HepG2 (cell line): ENCODE measurements around the gene ZNF74. TPM values are rescaled to one million over a fixed set of nuclear protein-coding genes. Genes with fewer than 3 reads are reported as not detected.

Experiments used
- ATAC-seq: fragments of 200-7000 bp; cut with Tn5 transposase; 3 replicates; pipeline ENCODE4 v1.9.1; 2020; ENCODE audit warnings: mild to moderate bottlenecking, moderate library complexity
- BruUV-seq: library from RNA; stranded (reverse); fragments of 400-500 nt; replicated peaks from 2 replicates; lab custom pipeline; 2021; lab: Mats Ljungman, UMichigan
- CTCF ChIA-PET: fragments of 300-600 bp; formaldehyde crosslinking; extraction: SDS; loops from one replicate; lab custom pipeline; 2021; ENCODE audit warnings: low total read pairs, inconsistent platforms, low intra/inter-chr PET ratio; lab: Yijun Ruan, JAX
- POLR2A ChIA-PET: fragments of 350-600 bp; sonication (Branson Sonifier 250); formaldehyde crosslinking; loops from one replicate; lab custom pipeline; 2020; ENCODE audit warnings: antibody characterized with exemption, inconsistent platforms; lab: Yijun Ruan, JAX
- DNase-seq: peaks from one replicate; pipeline ENCODE4 v3.0.0-alpha.2; 2015; ENCODE audit warnings: low spot score
- FAIRE-seq: peaks from 3 replicates; lab custom pipeline; 2011; peaks lifted over from hg19 to GRCh38; lab: Jason Lieb, UNC
- H2AFZ ChIP-seq: one replicate; pipeline ENCODE4 v1.6.1; 2011; ENCODE audit warnings: low read length, inconsistent platforms
- H3K27ac ChIP-seq: fragments of 300-600 bp; 3 replicates; pipeline ENCODE4 v1.8.0; 2011; ENCODE audit warnings: mixed run types, mild to moderate bottlenecking, mixed read lengths, low read length, inconsistent platforms; ENCODE audit not compliant: insufficient read depth; ENCODE audit errors: extremely low read length
- H3K27me3 ChIP-seq, 2 experiments: fragments of 200-600 bp in 1 of 2; 2 replicates in 1 of 2; 3 replicates in 1 of 2; pipeline versions ENCODE4 v1.6.0 to v1.8.0; 2011; ENCODE audit warnings: low read length in 2 of 2, mild to moderate bottlenecking in 2 of 2, moderate library complexity in 2 of 2, inconsistent platforms in 1 of 2; ENCODE audit not compliant: insufficient read depth in 2 of 2, control insufficient read depth in 1 of 2
- H3K36me3 ChIP-seq, 2 experiments: fragments of 200-600 bp in 1 of 2; replicated peaks in 1 of 2; 2 replicates in 1 of 2; 3 replicates in 1 of 2; pipeline versions ENCODE4 v1.5.1 to v1.8.0; 2011; ENCODE audit warnings: low read length in 2 of 2, inconsistent platforms in 1 of 2; ENCODE audit not compliant: insufficient read depth in 2 of 2, control insufficient read depth in 1 of 2
- H3K4me1 ChIP-seq: 2 replicates; pipeline ENCODE4 v1.5.1; 2012; ENCODE audit warnings: low read length, inconsistent platforms; ENCODE audit not compliant: insufficient read depth
- H3K4me2 ChIP-seq: 2 replicates; pipeline ENCODE4 v1.6.0; 2011; ENCODE audit warnings: low read depth, low read length, inconsistent platforms
- H3K4me3 ChIP-seq, 3 experiments: fragments of 200-600 bp in 1 of 3; sonication (generic), shearing (Covaris generic) in 1 of 3; replicated peaks in 1 of 3; 2 replicates each; pipeline ENCODE4 v1.5.1; 2011 to 2016; ENCODE audit warnings: low read length in 3 of 3, inconsistent platforms in 2 of 3, low read depth in 2 of 3, mild to moderate bottlenecking in 2 of 3, control low read depth in 1 of 3, mixed read lengths in 1 of 3; ENCODE audit not compliant: insufficient read depth in 1 of 3
- H3K79me2 ChIP-seq: one replicate; pipeline ENCODE4 v1.6.1; 2011; ENCODE audit warnings: low read length, inconsistent platforms; ENCODE audit not compliant: insufficient read depth
- H3K9ac ChIP-seq: 2 replicates; pipeline ENCODE4 v1.6.0; 2011; ENCODE audit warnings: mild to moderate bottlenecking, low read depth, low read length, inconsistent platforms; ENCODE audit not compliant: insufficient read depth
- H3K9me3 ChIP-seq: 2 replicates; pipeline ENCODE4 v1.5.1; 2012; ENCODE audit warnings: mild to moderate bottlenecking, low read length
- H4K20me1 ChIP-seq: 2 replicates; pipeline ENCODE4 v1.6.0; 2011; ENCODE audit warnings: inconsistent platforms, mild to moderate bottlenecking, low read length, moderate library complexity; ENCODE audit not compliant: insufficient read depth
- AGO2 ChIP-seq: fragments of 200-400 bp; formaldehyde crosslinking; optimal IDR thresholded peaks from 2 replicates; pipeline ENCODE3; 2017; ENCODE audit warnings: mild to moderate bottlenecking, low read depth, low read length, moderate library complexity
- FOSL1 ChIP-seq: sonication (generic); formaldehyde crosslinking; IDR thresholded peaks from 2 replicates; pipeline ENCODE4 v1.9.0; 2021; ENCODE audit warnings: missing genetic modification reagents, borderline replicate concordance
- GABPB1 ChIP-seq: IDR thresholded peaks from 2 replicates; pipeline ENCODE4 v1.6.1; 2016; ENCODE audit warnings: mild to moderate bottlenecking, missing genetic modification reagents, moderate library complexity, missing compliant biosample characterization
- HNRNPL ChIP-seq: fragments of 200-400 bp; formaldehyde crosslinking; IDR thresholded peaks from 2 replicates; pipeline ENCODE4 v1.6.1; 2017; ENCODE audit warnings: mild to moderate bottlenecking, low read depth, low read length
- HNRNPLL ChIP-seq: fragments of 200-400 bp; formaldehyde crosslinking; IDR thresholded peaks from 2 replicates; pipeline ENCODE4 v1.6.1; 2017; ENCODE audit warnings: mild to moderate bottlenecking, low read depth, low read length; ENCODE audit not compliant: poor library complexity, severe bottlenecking
- KDM2A ChIP-seq: sonication (generic); formaldehyde crosslinking; IDR thresholded peaks from 2 replicates; pipeline ENCODE4 v1.4.0; 2020; ENCODE audit warnings: low read depth, missing genetic modification reagents, borderline replicate concordance
- NR2F6 ChIP-seq, 2 experiments: IDR thresholded peaks; 2 replicates each; pipeline ENCODE4 v1.6.1; 2016; ENCODE audit warnings: antibody characterized with exemption in 1 of 2, mild to moderate bottlenecking in 1 of 2
- RCOR2 ChIP-seq: IDR thresholded peaks from 2 replicates; pipeline ENCODE4 v1.6.1; 2016; ENCODE audit warnings: missing biosample characterization, missing genetic modification reagents
- ZNF605 ChIP-seq: sonication (generic); formaldehyde crosslinking; IDR thresholded peaks from 2 replicates; pipeline ENCODE4 v1.8.0; 2022; ENCODE audit warnings: mild to moderate bottlenecking, missing genetic modification reagents
- WGBS: methylation state at CpG from one replicate; pipeline ENCODE4 v1.1.6; 2017; ENCODE audit warnings: low lambda C conversion rate; 5-methylcytosine and 5-hydroxymethylcytosine counted together
- in situ Hi-C: cut with HindIII; loops from 2 replicates; pipeline ENCODE4 v1.10.0; 2017; ENCODE audit warnings: low pct_unique_long_range_greater_than_20kb; ENCODE audit not compliant: extremely low pct_ligation_motif_present
- intact Hi-C: fragments of 100-400 bp; cut with micrococcal nuclease; formaldehyde crosslinking; loops from one replicate; pipeline ENCODE4 v1.10.0; 2022; ENCODE audit not compliant: unreplicated experiment
- polyA plus RNA-seq, 8 experiments: library from polyadenylated mRNA; depleted of rRNA in 3 of 8; stranded (reverse) in 7 of 8; unstranded in 1 of 8; fragments of >200 nt; fragmentation: Illumina TruSeq in 4 of 8; extraction: Trizol in 4 of 8; gene quantifications; 2 replicates each; pipeline versions ENCODE4 v1.2.1 to v1.2.3, GENCODE V29; 2011 to 2016; ENCODE audit warnings: low read depth in 4 of 8, missing spikeins in 1 of 8, mixed read lengths in 1 of 8; ENCODE audit not compliant: insufficient read depth in 1 of 8
- total RNA-seq, 5 experiments: library from RNA; depleted of rRNA; stranded (reverse); fragments of >200 nt; fragmentation: Illumina TruSeq; extraction: Trizol; gene quantifications; 2 replicates each; pipeline ENCODE4 v1.2.3, GENCODE V29; 2016; ENCODE audit warnings: low read depth in 1 of 5
- TF ChIP-seq, protein P1 (sequence below): sonication (generic); formaldehyde crosslinking; IDR thresholded peaks from 2 replicates; pipeline ENCODE4 v1.4.0; 2020; ENCODE audit warnings: missing genetic modification reagents, borderline replicate concordance

ZNF74 gene
- total and polyA plus RNA-seq, 2 of the 13 experiments (the other 11 are each of a cell fraction or from before 2014, with no cell fraction given) = 6.3 to 9.1 TPM

DNA sequence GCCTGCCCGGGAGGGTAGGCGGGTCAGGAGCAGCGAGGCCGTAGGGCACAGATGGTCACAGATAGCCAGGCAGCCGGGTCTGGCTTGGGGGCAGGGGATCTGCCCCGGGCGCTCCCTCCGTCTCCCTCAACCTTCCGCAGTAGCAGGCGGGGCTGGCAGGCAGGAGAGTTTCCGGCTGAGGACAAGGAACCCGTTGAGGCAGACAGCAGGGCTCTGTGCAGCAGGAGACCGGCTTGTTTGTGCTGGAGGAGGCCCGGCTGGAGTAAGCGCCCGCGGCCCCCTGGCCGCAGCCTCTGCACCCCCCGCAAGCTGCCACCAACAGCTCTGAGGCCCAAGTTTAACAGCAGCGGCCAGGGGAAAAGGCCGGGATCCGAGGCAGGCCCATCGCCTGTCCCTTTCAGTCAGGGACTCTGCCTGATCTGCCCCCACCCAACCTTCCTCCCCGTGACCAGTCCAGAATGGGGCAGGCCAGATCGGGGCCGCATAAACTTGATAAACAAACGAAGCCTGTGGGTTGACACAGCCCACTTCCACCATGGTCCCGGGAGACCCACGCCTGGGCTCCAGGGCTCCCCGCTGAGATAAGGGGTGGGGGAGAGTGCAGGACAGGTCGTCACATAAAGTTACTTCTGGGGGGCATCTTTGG, 30.1 kb downstream of the ZNF74 start:
- H3K9ac ChIP-seq = no peak overlapping the region
- H3K27me3 ChIP-seq = no peaks in the 10 kb centered on the region; a peak in 2 of 5 replicates
- H3K79me2 ChIP-seq = no peaks in the 10 kb centered on the region
- ChIA-PET POLR2A (no interaction called here), CTCF (no interaction called here)
- intact Hi-C loops = loop anchor here (10.0 kb wide), 1 partner anchor 71 kb away; the partner anchor contains the start of gene KLHL22
- no peaks in the 10 kb centered on the region for H4K20me1 ChIP-seq
- H3K4me2 ChIP-seq = peak overlapping the region; percentile 57
- peak; percentile 23 for DNase-seq
- in situ Hi-C loops = loop anchor here (5.0 kb wide), 1 partner anchor 33 kb away; no protein-coding TSS in a partner anchor
- no peak overlapping the region for H2AFZ ChIP-seq
- peaks cover 0 to 10% of the 10 kb centered on the region in 2 experiments; a peak in 3 of 5 replicates for H3K36me3 ChIP-seq
- H3K27ac ChIP-seq = no peak overlapping the region
- no peak for FAIRE-seq
- H3K9me3 ChIP-seq = no peaks in the 10 kb centered on the region
- H3K4me3 ChIP-seq = peak overlapping the region in 1 of 3 experiments; percentile 49; a peak in 2 of 6 replicates
- peaks cover 46% of the 10 kb centered on the region for H3K4me1 ChIP-seq
- ATAC-seq = peak; percentile 39
- BruUV-seq = no TSS peak
- 78% methylated on average over 7 of the region's 31 CpGs for WGBS
- TF ChIP-seq RCOR2 (CRISPR knock-in tag) (no peak), HNRNPL (peak; percentile 83), NR2F6 (IDR thresholded peaks at IDR 0.05) (no peak), NR2F6 (CRISPR knock-in tag; IDR thresholded peaks at IDR 0.05) (0 out of 2 replicates have a peak, but pooled peaks have one; percentile 7), KDM2A (CRISPR knock-in tag) (peak; percentile 36; the same call in 1 of the 2 replicates), GABPB1 (CRISPR knock-in tag) (peak; percentile 18; the same call in 1 of the 2 replicates), HNRNPLL (peak; percentile 48), FOSL1 (CRISPR knock-in tag) (no peak), ZNF605 (CRISPR knock-in tag) (0 out of 2 replicates have a peak, but pooled peaks have one; percentile 2), AGO2 (peak; percentile 20)
- TF ChIP-seq, protein P1, sequence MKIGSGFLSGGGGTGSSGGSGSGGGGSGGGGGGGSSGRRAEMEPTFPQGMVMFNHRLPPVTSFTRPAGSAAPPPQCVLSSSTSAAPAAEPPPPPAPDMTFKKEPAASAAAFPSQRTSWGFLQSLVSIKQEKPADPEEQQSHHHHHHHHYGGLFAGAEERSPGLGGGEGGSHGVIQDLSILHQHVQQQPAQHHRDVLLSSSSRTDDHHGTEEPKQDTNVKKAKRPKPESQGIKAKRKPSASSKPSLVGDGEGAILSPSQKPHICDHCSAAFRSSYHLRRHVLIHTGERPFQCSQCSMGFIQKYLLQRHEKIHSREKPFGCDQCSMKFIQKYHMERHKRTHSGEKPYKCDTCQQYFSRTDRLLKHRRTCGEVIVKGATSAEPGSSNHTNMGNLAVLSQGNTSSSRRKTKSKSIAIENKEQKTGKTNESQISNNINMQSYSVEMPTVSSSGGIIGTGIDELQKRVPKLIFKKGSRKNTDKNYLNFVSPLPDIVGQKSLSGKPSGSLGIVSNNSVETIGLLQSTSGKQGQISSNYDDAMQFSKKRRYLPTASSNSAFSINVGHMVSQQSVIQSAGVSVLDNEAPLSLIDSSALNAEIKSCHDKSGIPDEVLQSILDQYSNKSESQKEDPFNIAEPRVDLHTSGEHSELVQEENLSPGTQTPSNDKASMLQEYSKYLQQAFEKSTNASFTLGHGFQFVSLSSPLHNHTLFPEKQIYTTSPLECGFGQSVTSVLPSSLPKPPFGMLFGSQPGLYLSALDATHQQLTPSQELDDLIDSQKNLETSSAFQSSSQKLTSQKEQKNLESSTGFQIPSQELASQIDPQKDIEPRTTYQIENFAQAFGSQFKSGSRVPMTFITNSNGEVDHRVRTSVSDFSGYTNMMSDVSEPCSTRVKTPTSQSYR = 0 out of 2 replicates have a peak, but pooled peaks have one; percentile 22
